Ishikawa (cell line): Measurements from ENCODE around the gene ZNF550.

Source experiments
- FOXM1 ChIP-seq: IDR thresholded peaks from 2 replicates; pipeline ENCODE4 v1.6.1; 2012; ENCODE audit warnings: low read depth, borderline replicate concordance
- MAX ChIP-seq: IDR thresholded peaks from 2 replicates; pipeline ENCODE4 v1.6.1; 2012
- RAD21 ChIP-seq: IDR thresholded peaks from 2 replicates; pipeline ENCODE4 v1.6.1; 2012; ENCODE audit warnings: low read depth
- REST ChIP-seq: IDR thresholded peaks from 2 replicates; pipeline ENCODE4 v1.6.1; 2012; ENCODE audit warnings: low read depth, mild to moderate bottlenecking
- TAF1 ChIP-seq: IDR thresholded peaks from 2 replicates; pipeline ENCODE4 v1.6.1; 2012; ENCODE audit warnings: low read depth, mild to moderate bottlenecking

DNA sequence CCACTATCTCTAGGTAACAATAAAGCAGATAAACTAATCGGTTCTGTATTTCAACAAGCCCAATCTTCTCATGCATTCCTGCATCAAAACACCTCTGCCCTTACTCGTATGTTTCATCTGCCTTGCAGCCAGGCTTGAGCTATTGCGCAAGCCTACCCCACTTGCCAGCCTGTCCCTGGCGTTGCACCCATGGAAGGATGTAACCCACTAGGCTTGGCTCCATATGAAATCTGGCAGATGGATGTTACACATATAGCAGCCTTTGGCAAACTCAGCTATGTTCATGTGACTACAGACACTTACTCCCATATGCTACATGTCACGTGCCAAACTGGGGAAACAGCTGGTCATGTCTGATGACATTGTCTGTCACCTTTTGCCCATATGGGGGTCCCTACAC, 44.4 kb downstream of the ZNF550 start:
- no peak for TF ChIP-seq MAX
- no peak for TF ChIP-seq TAF1
- TF ChIP-seq REST = no peak
- TF ChIP-seq RAD21 = no peak
- no peak for TF ChIP-seq FOXM1
